Activated CD8-positive, alpha-beta memory T cell treated with anti-CD3 and anti-CD28 coated beads, Interleukin-2, amount 50 U/mL, for 1 hour (primary cell): ENCODE data around the gene LPP.

Experiments
- DNase-seq: peaks from one replicate; pipeline ENCODE4 v3.0.0-alpha.2; 2020; ENCODE audit errors: extremely low read depth

The LPP gene

GRCh38 chr3:188299068-188299467 is 145.1 kb downstream of the LPP start:
- DNase-seq: no peak

GRCh38 chr3:188299708-188300107 is 145.8 kb downstream of the LPP start:
- DNase-seq: no peak

GRCh38 chr3:188301147-188301546 is 147.2 kb downstream of the LPP start:
- DNase-seq: no peak

- no peak for DNase-seq
Measured at GRCh38 chr3:188303286-188303799, 149.4 kb downstream of the LPP start.

GRCh38 chr3:188303823-188304222 is 149.9 kb downstream of the LPP start:
- no peak for DNase-seq

- DNase-seq: no peak
Measured at GRCh38 chr3:188304501-188304900, 150.5 kb downstream of the LPP start.

- DNase-seq: no peak
Measured at GRCh38 chr3:188305220-188305619, 151.3 kb downstream of the LPP start.

- no peak for DNase-seq
Measured at GRCh38 chr3:188306435-188307005, 152.6 kb downstream of the LPP start.

GRCh38 chr3:188309437-188310269 is 155.7 kb downstream of the LPP start:
- no peak for DNase-seq

- DNase-seq: no peak
Measured at GRCh38 chr3:188310270-188310710, 156.3 kb downstream of the LPP start.

- no peak for DNase-seq
Measured at GRCh38 chr3:188315553-188315952, 161.6 kb downstream of the LPP start.

GRCh38 chr3:188316021-188316722 is 162.2 kb downstream of the LPP start:
- DNase-seq: no peak

- no peak for DNase-seq
Measured at GRCh38 chr3:188316723-188317070, 162.7 kb downstream of the LPP start.

GRCh38 chr3:188319569-188319968 is 165.6 kb downstream of the LPP start:
- no peak for DNase-seq

- no peak for DNase-seq
Measured at GRCh38 chr3:188320757-188321156, 166.8 kb downstream of the LPP start.

GRCh38 chr3:188321258-188321657 is 167.3 kb downstream of the LPP start:
- DNase-seq: no peak

GRCh38 chr3:188322135-188322887 is 168.4 kb downstream of the LPP start:
- no peak for DNase-seq

GRCh38 chr3:188323067-188323842 is 169.3 kb downstream of the LPP start:
- no peak for DNase-seq

GRCh38 chr3:188326111-188326510 is 172.2 kb downstream of the LPP start:
- no peak for DNase-seq

- DNase-seq: no peak
Measured at GRCh38 chr3:188326968-188327367, 173.0 kb downstream of the LPP start.

- no peak for DNase-seq
Measured at GRCh38 chr3:188327433-188327832, 173.5 kb downstream of the LPP start.
